MCF 10A (cell line): ENCODE measurements around the gene SPEF2. TPM values are rescaled to one million over a fixed set of nuclear protein-coding genes. Genes with fewer than 3 reads are reported as not detected.

ENCODE experiments used
- BruUV-seq: library from RNA; stranded (reverse); fragments of 400-500 nt; replicated peaks from 2 replicates; lab custom pipeline; 2021; lab: Mats Ljungman, UMichigan
- CTCF ChIA-PET: fragments of 300-600 bp; sonication (Branson Sonifier 250); formaldehyde crosslinking; extraction: SDS; loops from one replicate; lab custom pipeline; 2021; ENCODE audit warnings: antibody characterized with exemption, inconsistent platforms; lab: Yijun Ruan, JAX
- POLR2A ChIA-PET: fragments of 300-600, 350-650 bp; sonication (Branson Sonifier 250); formaldehyde crosslinking; extraction: SDS; loops from one replicate; lab custom pipeline; 2020; ENCODE audit warnings: antibody characterized with exemption, inconsistent platforms; lab: Yijun Ruan, JAX
- DNase-seq: peaks from one replicate; pipeline ENCODE4 v3.0.0-alpha.2; 2018; ENCODE audit not compliant: unreplicated experiment
- H3K27ac Mint-ChIP-seq: one replicate; pipeline ENCODE4 v1.8.0; 2022; ENCODE audit warnings: mild to moderate bottlenecking, low read depth, mixed read lengths; ENCODE audit not compliant: unreplicated experiment
- H3K27me3 Mint-ChIP-seq: one replicate; pipeline ENCODE4 v1.8.0; 2022; ENCODE audit warnings: mixed read lengths; ENCODE audit not compliant: insufficient read depth, unreplicated experiment
- H3K36me3 Mint-ChIP-seq: one replicate; pipeline ENCODE4 v1.8.0; 2022; ENCODE audit warnings: mild to moderate bottlenecking, moderate library complexity, mixed read lengths; ENCODE audit not compliant: insufficient read depth, unreplicated experiment
- H3K4me1 Mint-ChIP-seq: one replicate; pipeline ENCODE4 v1.8.0; 2022; ENCODE audit warnings: mixed read lengths; ENCODE audit not compliant: insufficient read depth, unreplicated experiment
- H3K4me3 Mint-ChIP-seq: one replicate; pipeline ENCODE4 v1.8.0; 2022; ENCODE audit warnings: mild to moderate bottlenecking, moderate library complexity, mixed read lengths; ENCODE audit not compliant: unreplicated experiment
- H3K9me3 Mint-ChIP-seq: one replicate; pipeline ENCODE4 v1.8.0; 2022; ENCODE audit warnings: mixed read lengths; ENCODE audit not compliant: unreplicated experiment
- CTCF ChIP-seq: fragments of 200-600 bp; IDR thresholded peaks from one replicate; pipeline ENCODE4 v1.8.0; 2022; ENCODE audit warnings: antibody characterized with exemption, mild to moderate bottlenecking; ENCODE audit not compliant: unreplicated experiment
- intact Hi-C: fragments of 100-400 bp; cut with micrococcal nuclease; formaldehyde crosslinking; loops from 2 replicates; pipeline ENCODE4 v1.14.1; 2022
- total RNA-seq: library from RNA; stranded (reverse); gene quantifications from 2 replicates; pipeline ENCODE4 v1.2.3, GENCODE V29; 2022

The SPEF2 gene
- total RNA-seq, 1 experiment from 2014 or later = 5.3 TPM

- intact Hi-C loops = no loop called here
- DNase-seq = no peak
- Mint-ChIP-seq H3K27ac (no peak overlapping the region), H3K36me3 (no peaks in the 10 kb centered on the region), H3K4me1 (no peaks in the 10 kb centered on the region), H3K27me3 (peaks cover 39% of the 10 kb centered on the region), H3K9me3 (no peaks in the 10 kb centered on the region), H3K4me3 (no peak overlapping the region)
- ChIA-PET POLR2A (no interaction called here), CTCF (no interaction called here)
- no TSS peak for BruUV-seq
- TF ChIP-seq CTCF = no peak
These were observed 24.3 kb upstream of the SPEF2 start for GRCh38 chr5:35593338-35593737.

- H3K9me3 Mint-ChIP-seq = peaks cover 5% of the 10 kb centered on the region
- H3K27ac Mint-ChIP-seq = no peak overlapping the region
- H3K4me3 Mint-ChIP-seq = no peak overlapping the region
- H3K36me3 Mint-ChIP-seq = no peaks in the 10 kb centered on the region
- ChIA-PET POLR2A (interaction anchor here (0.8 kb wide), 1 partner anchor 299 kb away, joined by 3 read pairs; no protein-coding TSS in a partner anchor), CTCF (interaction anchor here (0.7 to 1.2 kb wide), 2 partner anchors 9 to 300 kb away, joined by 3 read pairs; no protein-coding TSS in a partner anchor)
- no peaks in the 10 kb centered on the region for H3K4me1 Mint-ChIP-seq
- TF ChIP-seq CTCF = peak; percentile 15
- DNase-seq = peak; percentile 24
- intact Hi-C loops = loop anchor here (1.0 kb wide), 1 partner anchor 369 kb away; the partner anchor contains the start of gene PRLR
- no TSS peak for BruUV-seq
- H3K27me3 Mint-ChIP-seq = no peaks in the 10 kb centered on the region
These were observed 18.8 kb upstream of the SPEF2 start for GRCh38 chr5:35598707-35599370.

- no TSS peak for BruUV-seq
- Mint-ChIP-seq H3K27ac (no peak overlapping the region), H3K4me1 (no peaks in the 10 kb centered on the region), H3K36me3 (no peaks in the 10 kb centered on the region), H3K4me3 (no peak overlapping the region), H3K27me3 (no peaks in the 10 kb centered on the region), H3K9me3 (peaks cover 9% of the 10 kb centered on the region)
- ChIA-PET POLR2A (interaction anchor here (1.1 kb wide), 1 partner anchor 16 kb away, joined by 3 read pairs; no protein-coding TSS in a partner anchor), CTCF (no interaction called here)
- no peak for TF ChIP-seq CTCF
- no peak for DNase-seq
- intact Hi-C loops = no loop called here
These were observed 17.1 kb upstream of the SPEF2 start for GRCh38 chr5:35600591-35600990.

- Mint-ChIP-seq H3K4me3 (no peak overlapping the region), H3K4me1 (peaks cover 9% of the 10 kb centered on the region), H3K9me3 (peaks cover 15% of the 10 kb centered on the region), H3K36me3 (no peaks in the 10 kb centered on the region), H3K27ac (no peak overlapping the region), H3K27me3 (no peaks in the 10 kb centered on the region)
- peak; percentile 32 for DNase-seq
- intact Hi-C loops = no loop called here
- no peak for TF ChIP-seq CTCF
- no TSS peak for BruUV-seq
- CTCF ChIA-PET = interaction anchor here (1.1 kb wide), 1 partner anchor 316 kb away, joined by 4 read pairs; no protein-coding TSS in a partner anchor
- POLR2A ChIA-PET = no interaction called here
These were observed 8.5 kb upstream of the SPEF2 start for GRCh38 chr5:35608881-35609779.
